Neural cell (in vitro differentiated cells): ENCODE measurements around the gene SPATA46. TPM values are rescaled to one million over a fixed set of nuclear protein-coding genes. Genes with fewer than 3 reads are reported as not detected.

Source experiments
- H2AFZ ChIP-seq: fragments of 200-600, 300-800 bp; sonication (generic), shearing (Covaris generic); 2 replicates; pipeline ENCODE4 v1.6.0; 2014; ENCODE audit warnings: low read depth, mild to moderate bottlenecking, antibody characterized with exemption, low read length, moderate library complexity
- H3F3A ChIP-seq: fragments of 200-600 bp; shearing (Covaris generic); 2 replicates; pipeline ENCODE4 v1.6.1; 2016; ENCODE audit warnings: mild to moderate bottlenecking, moderate library complexity, mixed read lengths, antibody characterized with exemption, low read length; ENCODE audit not compliant: insufficient read depth, poor library complexity, severe bottlenecking
- H3K27ac ChIP-seq: fragments of 200-600, 300-800 bp; sonication (generic), shearing (Covaris generic); 2 replicates; pipeline ENCODE4 v1.5.1; 2014; ENCODE audit warnings: mild to moderate bottlenecking, low read length, moderate library complexity
- H3K27me3 ChIP-seq: fragments of 300-800, 200-600 bp; sonication (generic), shearing (Covaris generic); 2 replicates; pipeline ENCODE4 v1.6.0; 2014; ENCODE audit warnings: mild to moderate bottlenecking, low read depth, low read length, moderate library complexity; ENCODE audit not compliant: insufficient read depth
- H3K36me3 ChIP-seq: fragments of 300-800, 200-600 bp; sonication (generic), shearing (Covaris generic); 2 replicates; pipeline ENCODE4 v1.5.1; 2014; ENCODE audit warnings: mild to moderate bottlenecking, antibody characterized with exemption, low read length, moderate library complexity; ENCODE audit not compliant: insufficient read depth
- H3K4me2 ChIP-seq: fragments of 300-800, 200-600 bp; sonication (generic), shearing (Covaris generic); 2 replicates; pipeline ENCODE4 v1.6.0; 2014; ENCODE audit warnings: mild to moderate bottlenecking, low read length
- H3K4me3 ChIP-seq: fragments of 300-800, 200-600 bp; sonication (generic), shearing (Covaris generic); 2 replicates; pipeline ENCODE4 v1.5.1; 2014; ENCODE audit warnings: mild to moderate bottlenecking, low read length, moderate library complexity
- H3K79me2 ChIP-seq: fragments of 200-600 bp; shearing (Covaris generic); replicated peaks from 2 replicates; pipeline ENCODE4 v1.6.0; 2014; ENCODE audit warnings: mild to moderate bottlenecking, low read length, moderate library complexity; ENCODE audit not compliant: insufficient read depth
- H3K9ac ChIP-seq: fragments of 300-800, 200-600 bp; sonication (generic), shearing (Covaris generic); 2 replicates; pipeline ENCODE4 v1.6.1; 2016; ENCODE audit warnings: mild to moderate bottlenecking, low read length, mixed read lengths
- H3K9me2 ChIP-seq: fragments of 200-600 bp; shearing (Covaris generic); 2 replicates; pipeline ENCODE4 v1.6.1; 2016; ENCODE audit warnings: mild to moderate bottlenecking, low read length, mixed read lengths; ENCODE audit not compliant: insufficient read depth
- H3K9me3 ChIP-seq: fragments of 200-600, 300-800 bp; sonication (generic), shearing (Covaris generic); 2 replicates; pipeline ENCODE4 v1.6.1; 2016; ENCODE audit warnings: mild to moderate bottlenecking, mixed run types, low read length, moderate library complexity, mixed read lengths
- H4K20me1 ChIP-seq: fragments of 200-600 bp; shearing (Covaris generic); 2 replicates; pipeline ENCODE4 v1.6.1; 2016; ENCODE audit warnings: mild to moderate bottlenecking, mixed run types; ENCODE audit not compliant: insufficient read depth
- CTCF ChIP-seq: fragments of 450-650 bp; IDR thresholded peaks from 2 replicates; pipeline ENCODE4 v1.5.1; 2014; ENCODE audit warnings: antibody characterized with exemption, mild to moderate bottlenecking, moderate library complexity; ENCODE audit not compliant: poor library complexity, severe bottlenecking
- EP300 ChIP-seq: fragments of 450-650 bp; conservative IDR thresholded peaks from 2 replicates; pipeline ENCODE4 v1.6.1; 2014; ENCODE audit warnings: antibody characterized with exemption, mild to moderate bottlenecking, moderate library complexity; ENCODE audit not compliant: poor library complexity, severe bottlenecking
- EZH2 ChIP-seq: fragments of 200-600, 300-800 bp; shearing (Covaris generic), sonication (generic); IDR thresholded peaks from 2 replicates; pipeline ENCODE4 v1.6.1; 2014; ENCODE audit warnings: antibody characterized with exemption, low read length, borderline replicate concordance, mild to moderate bottlenecking; ENCODE audit not compliant: insufficient read depth, poor library complexity, severe bottlenecking
- MXI1 ChIP-seq: fragments of 450-650 bp; conservative IDR thresholded peaks from 2 replicates; pipeline ENCODE4 v1.6.1; 2014; ENCODE audit warnings: antibody characterized with exemption, mild to moderate bottlenecking; ENCODE audit not compliant: poor library complexity, severe bottlenecking
- POLR2AphosphoS5 ChIP-seq: IDR thresholded peaks from 2 replicates; pipeline ENCODE4 v1.6.1; 2012
- RAD21 ChIP-seq: fragments of 450-650 bp; conservative IDR thresholded peaks from 2 replicates; pipeline ENCODE4 v1.6.1; 2014; ENCODE audit warnings: antibody characterized with exemption, mild to moderate bottlenecking, moderate library complexity
- REST ChIP-seq: IDR thresholded peaks from 2 replicates; pipeline ENCODE4 v1.6.1; 2012; ENCODE audit warnings: borderline replicate concordance
- SMC3 ChIP-seq: fragments of 450-650 bp; conservative IDR thresholded peaks from 2 replicates; pipeline ENCODE4 v1.6.1; 2014; ENCODE audit warnings: antibody characterized with exemption, mild to moderate bottlenecking, moderate library complexity; ENCODE audit not compliant: poor library complexity
- TAF1 ChIP-seq: IDR thresholded peaks from 2 replicates; pipeline ENCODE4 v1.6.1; 2012; ENCODE audit warnings: low read depth
- polyA plus RNA-seq: library from polyadenylated mRNA; depleted of rRNA; stranded (reverse); fragments of >200 nt; gene quantifications from 2 replicates; pipeline ENCODE4 v1.2.3, GENCODE V29; 2014

SPATA46 gene
- polyA plus RNA-seq, 1 donor from 2014 or later, result not detected

- H3K27ac ChIP-seq, result no peak overlapping the region
- no peak for TF ChIP-seq TAF1
- no peak for TF ChIP-seq RAD21
- TF ChIP-seq MXI1, result no peak
- no peak for TF ChIP-seq EZH2
- no peak for TF ChIP-seq EP300
- TF ChIP-seq POLR2AphosphoS5, result no peak
- TF ChIP-seq REST, result no peak
- no peak for TF ChIP-seq CTCF
- no peak for TF ChIP-seq SMC3
Measured at GRCh38 chr1:162358928-162359327, 17.7 kb downstream of the SPATA46 start.

GRCh38 chr1:162357681-162358266 lies 18.9 kb downstream of the SPATA46 start:
- Histone ChIP-seq H3K79me2 (no peaks in the 10 kb centered on the region), H3K27ac (no peak overlapping the region)
- TF ChIP-seq CTCF (peak; percentile 15), RAD21 (no peak), EZH2 (no peak), SMC3 (no peak)

More at GRCh38 chr1:162358928-162359327, 17.7 kb downstream of the SPATA46 start:
- no peak overlapping the region for H3K9ac ChIP-seq
- H3K4me2 ChIP-seq, result no peak overlapping the region
- no peak overlapping the region for H2AFZ ChIP-seq
- H3K9me3 ChIP-seq, result no peaks in the 10 kb centered on the region
- no peaks in the 10 kb centered on the region for H3F3A ChIP-seq
- H3K9me2 ChIP-seq, result no peaks in the 10 kb centered on the region
- H3K27me3 ChIP-seq, result no peaks in the 10 kb centered on the region
- no peaks in the 10 kb centered on the region for H4K20me1 ChIP-seq
- H3K79me2 ChIP-seq, result no peaks in the 10 kb centered on the region
- H3K36me3 ChIP-seq, result peaks cover 6% of the 10 kb centered on the region
- no peak overlapping the region for H3K4me3 ChIP-seq

More at GRCh38 chr1:162357681-162358266, 18.9 kb downstream of the SPATA46 start:
- H3K4me2 ChIP-seq, result no peak overlapping the region
- H2AFZ ChIP-seq, result no peak overlapping the region
- no peak overlapping the region for H3K9ac ChIP-seq
- H3K27me3 ChIP-seq, result no peaks in the 10 kb centered on the region
- H3K36me3 ChIP-seq, result peaks cover 6% of the 10 kb centered on the region
- H4K20me1 ChIP-seq, result no peaks in the 10 kb centered on the region
- H3K9me3 ChIP-seq, result no peaks in the 10 kb centered on the region
- no peaks in the 10 kb centered on the region for H3K9me2 ChIP-seq
- H3F3A ChIP-seq, result no peaks in the 10 kb centered on the region
- no peak overlapping the region for H3K4me3 ChIP-seq
